HL-60 (cell line): ENCODE results near the gene ECHS1.
"Not testable (repeated sequence)": the region's sequence is repeated elsewhere in the genome, so short reads cannot be mapped to it uniquely, and the experiment has no call there.

ENCODE experiments used
- GABPA ChIP-seq: IDR thresholded peaks from 2 replicates; pipeline ENCODE4 v1.6.1; 2012; ENCODE audit warnings: low read depth
- POLR2AphosphoS5 ChIP-seq: IDR thresholded peaks from 2 replicates; pipeline ENCODE4 v1.6.1; 2012; ENCODE audit warnings: low read depth
- TF ChIP-seq, protein P1 (sequence below): IDR thresholded peaks from one replicate; pipeline ENCODE4 v1.5.1; 2011; ENCODE audit warnings: low read length, control low read depth, inconsistent platforms; ENCODE audit not compliant: insufficient read depth

GRCh38 chr10:133367461-133367860 is 5.7 kb downstream of the ECHS1 start:
- TF ChIP-seq, protein P1, sequence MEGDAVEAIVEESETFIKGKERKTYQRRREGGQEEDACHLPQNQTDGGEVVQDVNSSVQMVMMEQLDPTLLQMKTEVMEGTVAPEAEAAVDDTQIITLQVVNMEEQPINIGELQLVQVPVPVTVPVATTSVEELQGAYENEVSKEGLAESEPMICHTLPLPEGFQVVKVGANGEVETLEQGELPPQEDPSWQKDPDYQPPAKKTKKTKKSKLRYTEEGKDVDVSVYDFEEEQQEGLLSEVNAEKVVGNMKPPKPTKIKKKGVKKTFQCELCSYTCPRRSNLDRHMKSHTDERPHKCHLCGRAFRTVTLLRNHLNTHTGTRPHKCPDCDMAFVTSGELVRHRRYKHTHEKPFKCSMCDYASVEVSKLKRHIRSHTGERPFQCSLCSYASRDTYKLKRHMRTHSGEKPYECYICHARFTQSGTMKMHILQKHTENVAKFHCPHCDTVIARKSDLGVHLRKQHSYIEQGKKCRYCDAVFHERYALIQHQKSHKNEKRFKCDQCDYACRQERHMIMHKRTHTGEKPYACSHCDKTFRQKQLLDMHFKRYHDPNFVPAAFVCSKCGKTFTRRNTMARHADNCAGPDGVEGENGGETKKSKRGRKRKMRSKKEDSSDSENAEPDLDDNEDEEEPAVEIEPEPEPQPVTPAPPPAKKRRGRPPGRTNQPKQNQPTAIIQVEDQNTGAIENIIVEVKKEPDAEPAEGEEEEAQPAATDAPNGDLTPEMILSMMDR = not testable (repeated sequence)
- TF ChIP-seq GABPA, POLR2AphosphoS5: not testable (repeated sequence)
